D721Med (cell line): Measurements from ENCODE around the gene SLC44A1.

Experiments
- DNase-seq: peaks from one replicate; pipeline ENCODE4 v3.0.0; 2011; ENCODE audit warnings: low spot score; ENCODE audit not compliant: insufficient read length
- FAIRE-seq: peaks from 2 replicates; lab custom pipeline; 2011; peaks lifted over from hg19 to GRCh38; lab: Jason Lieb, UNC
- TF ChIP-seq, protein P1 (sequence below): IDR thresholded peaks from 2 replicates; pipeline ENCODE4 v1.5.1; 2012; ENCODE audit warnings: mild to moderate bottlenecking, control low read depth; ENCODE audit not compliant: insufficient read depth; ENCODE audit errors: missing control alignments

The SLC44A1 gene

DNA sequence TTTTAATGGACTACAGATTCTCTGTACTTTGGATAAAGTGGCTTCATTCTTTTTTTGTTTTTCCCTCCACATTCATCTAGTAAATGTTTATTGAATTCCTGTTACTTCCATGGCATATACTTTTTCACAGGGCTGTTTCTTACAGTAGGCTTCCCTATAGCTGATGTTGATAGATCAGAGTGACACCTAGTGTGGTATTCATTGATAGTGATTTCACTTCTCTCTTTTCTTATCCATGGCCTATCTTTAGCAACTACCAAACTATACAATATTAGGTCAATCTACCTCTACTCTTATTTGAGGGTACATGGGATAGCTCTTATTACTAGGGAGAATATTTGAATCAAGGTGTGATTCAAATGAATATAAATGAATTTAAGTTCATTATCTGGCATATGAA lies 239.2 kb downstream of the SLC44A1 start:
- DNase-seq (no peak), FAIRE-seq (no peak)
- TF ChIP-seq, protein P1, sequence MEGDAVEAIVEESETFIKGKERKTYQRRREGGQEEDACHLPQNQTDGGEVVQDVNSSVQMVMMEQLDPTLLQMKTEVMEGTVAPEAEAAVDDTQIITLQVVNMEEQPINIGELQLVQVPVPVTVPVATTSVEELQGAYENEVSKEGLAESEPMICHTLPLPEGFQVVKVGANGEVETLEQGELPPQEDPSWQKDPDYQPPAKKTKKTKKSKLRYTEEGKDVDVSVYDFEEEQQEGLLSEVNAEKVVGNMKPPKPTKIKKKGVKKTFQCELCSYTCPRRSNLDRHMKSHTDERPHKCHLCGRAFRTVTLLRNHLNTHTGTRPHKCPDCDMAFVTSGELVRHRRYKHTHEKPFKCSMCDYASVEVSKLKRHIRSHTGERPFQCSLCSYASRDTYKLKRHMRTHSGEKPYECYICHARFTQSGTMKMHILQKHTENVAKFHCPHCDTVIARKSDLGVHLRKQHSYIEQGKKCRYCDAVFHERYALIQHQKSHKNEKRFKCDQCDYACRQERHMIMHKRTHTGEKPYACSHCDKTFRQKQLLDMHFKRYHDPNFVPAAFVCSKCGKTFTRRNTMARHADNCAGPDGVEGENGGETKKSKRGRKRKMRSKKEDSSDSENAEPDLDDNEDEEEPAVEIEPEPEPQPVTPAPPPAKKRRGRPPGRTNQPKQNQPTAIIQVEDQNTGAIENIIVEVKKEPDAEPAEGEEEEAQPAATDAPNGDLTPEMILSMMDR = no peak

GRCh38 chr9:105484226-105484625 lies 239.8 kb downstream of the SLC44A1 start:
- FAIRE-seq (no peak), DNase-seq (no peak)
- TF ChIP-seq, protein P1 = no peak

DNA sequence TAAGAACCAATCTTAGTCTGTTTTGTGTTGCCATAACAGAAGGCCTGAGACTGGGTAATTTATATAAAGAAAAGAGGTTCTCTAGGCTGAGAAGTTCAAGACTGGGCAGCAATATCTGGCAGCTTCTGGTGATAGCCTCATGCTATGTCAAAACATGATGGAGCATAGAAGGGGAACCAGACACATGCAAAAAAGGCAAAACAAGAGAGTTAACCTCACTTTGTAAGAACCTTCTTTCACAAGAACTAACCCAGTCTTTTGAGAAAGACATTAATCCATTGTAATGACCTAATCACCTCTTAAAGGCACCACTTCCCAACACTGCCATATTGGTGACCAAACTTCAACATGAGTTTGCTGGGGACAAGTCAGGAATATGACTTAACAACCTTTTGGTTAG lies 240.7 kb downstream of the SLC44A1 start:
- FAIRE-seq = no peak
- TF ChIP-seq, protein P1 = no peak
- no peak for DNase-seq
